HG02870 (cell line): ENCODE measurements around the gene C22orf23.

ENCODE experiments used
- ATAC-seq: cut with Tn5 transposase; IDR thresholded peaks from one replicate; pipeline ENCODE4 v1.9.1; 2021; ENCODE audit warnings: mild to moderate bottlenecking, moderate library complexity; ENCODE audit not compliant: unreplicated experiment

The C22orf23 gene

DNA sequence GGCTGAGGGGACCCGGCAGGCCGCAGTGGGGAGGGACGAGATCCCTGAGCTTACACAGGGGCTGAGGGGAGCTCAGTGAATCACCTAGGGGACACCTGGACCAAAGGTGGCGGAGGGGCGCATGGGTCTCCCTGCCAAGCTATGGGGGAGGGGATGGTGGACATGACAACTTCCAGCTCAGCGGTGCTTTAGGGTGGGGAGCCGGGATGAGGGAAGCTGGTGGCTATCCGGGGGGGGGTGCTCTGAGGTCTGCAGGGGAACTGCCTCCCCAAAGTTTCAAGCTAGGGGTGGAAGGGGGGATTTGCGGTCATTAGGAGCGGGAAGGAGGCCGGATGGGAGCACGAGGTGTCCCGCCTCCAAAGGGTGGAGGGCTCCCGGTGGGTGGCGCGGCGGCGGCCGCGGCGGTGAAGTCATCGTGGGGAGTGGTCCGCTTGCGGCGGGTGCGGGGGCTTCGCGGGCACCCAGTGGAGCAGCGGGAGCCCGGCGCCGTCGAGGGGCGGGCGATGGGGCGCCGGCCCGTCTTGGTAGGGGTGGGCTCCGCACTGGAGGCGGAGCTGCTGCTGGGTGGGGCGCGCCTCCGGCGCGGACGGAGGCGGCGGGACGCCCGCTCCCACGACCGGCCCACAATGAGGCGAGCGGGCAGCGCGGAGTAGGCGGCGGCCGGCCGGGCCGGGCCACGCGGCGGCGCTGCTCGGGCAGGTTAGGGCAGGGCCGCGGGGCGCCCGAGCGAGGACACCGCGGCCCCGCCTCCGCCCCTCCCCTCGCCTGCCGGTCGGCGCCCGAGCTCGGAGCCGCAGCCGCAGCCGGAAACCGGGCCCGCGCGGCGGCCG, 47.7 kb downstream of the C22orf23 start, which contains the start of gene MICALL1:
MICALL1 (plus strand) TSS at position 764 of the 830 bp plus-strand sequence. CDS start 126 bp downstream, outside the sequence.
- ATAC-seq, result no peak

DNA sequence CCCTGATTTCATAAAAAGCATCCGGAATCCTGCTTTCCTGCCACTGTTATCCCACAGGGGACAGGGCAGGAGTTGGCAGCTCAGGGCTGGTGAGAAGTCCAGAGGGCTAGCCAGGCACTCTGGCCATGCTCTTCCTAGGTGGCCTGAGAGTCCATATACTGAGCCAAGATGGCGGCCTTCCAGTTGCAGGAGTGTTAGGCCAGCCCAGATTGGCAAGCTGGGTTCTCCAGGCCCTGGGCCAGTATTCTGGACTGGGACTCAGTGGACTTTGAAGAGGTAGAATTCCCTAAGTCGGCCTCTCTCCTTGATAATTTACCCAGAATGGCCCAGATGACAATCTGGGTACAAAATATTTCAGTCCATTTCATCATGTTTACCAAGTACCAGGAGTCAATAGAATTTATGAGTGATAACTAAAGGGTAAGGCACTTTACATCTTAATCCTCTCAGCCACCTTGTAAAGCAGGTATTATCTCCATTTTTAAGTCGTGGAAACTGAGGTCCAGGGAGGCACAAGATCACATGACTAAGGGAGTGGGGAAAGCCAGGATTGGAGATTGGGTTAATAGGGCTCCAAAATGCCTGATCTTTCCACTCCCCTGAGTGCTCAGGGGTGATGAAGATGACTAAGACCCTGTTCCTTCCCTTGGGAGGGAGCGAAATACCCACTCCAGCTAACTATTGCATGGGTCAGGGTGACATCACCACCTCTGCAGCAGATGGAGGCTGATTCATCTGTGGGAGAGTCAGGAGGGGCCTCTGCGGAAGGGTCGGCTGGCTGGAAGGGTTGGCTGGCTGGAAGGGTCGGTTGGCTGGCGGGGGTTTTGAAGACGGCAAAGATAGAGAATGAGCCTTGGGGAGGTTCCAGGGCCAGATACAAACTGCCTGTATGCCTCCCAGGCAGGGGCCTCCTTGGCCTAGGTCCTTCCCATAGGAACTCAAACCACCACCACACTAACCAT, 48.5 kb downstream of the C22orf23 start:
- ATAC-seq, result no peak

DNA sequence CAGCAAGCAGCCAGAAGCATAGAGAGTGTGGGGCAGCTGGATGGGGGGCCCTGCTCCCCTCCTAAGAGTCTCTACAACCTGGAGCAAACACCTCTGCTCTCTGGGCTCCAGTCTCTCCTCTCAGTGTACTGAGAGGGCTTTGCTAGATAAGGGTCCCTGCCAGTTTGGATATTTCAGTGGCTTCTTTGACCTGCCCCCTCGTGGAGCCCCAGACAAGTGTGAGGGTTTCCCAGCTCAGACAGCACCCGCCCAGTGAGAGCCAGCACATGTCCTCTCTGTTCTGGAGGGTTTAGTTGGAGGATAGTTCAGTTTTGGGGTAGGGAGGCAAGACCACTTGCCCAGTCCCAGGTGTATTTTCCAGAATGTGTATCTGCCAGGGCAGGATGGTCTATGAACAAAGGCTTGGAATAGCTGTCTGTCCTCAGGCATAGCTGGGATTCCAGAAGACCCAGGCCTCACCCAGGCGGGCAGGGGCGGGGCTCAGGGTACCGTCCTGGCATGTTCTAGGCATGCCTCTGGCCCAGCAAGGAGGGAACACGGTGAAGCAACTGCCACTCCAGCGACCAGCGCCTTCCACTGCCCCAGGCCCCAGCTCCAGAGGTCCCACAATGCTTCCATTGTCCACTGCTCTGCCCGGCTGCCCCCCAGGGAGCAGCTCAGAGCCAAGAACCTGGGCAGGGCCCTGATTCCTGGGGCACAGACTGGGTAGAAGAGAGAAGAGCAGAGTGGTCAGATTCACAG, 54.8 kb downstream of the C22orf23 start:
- ATAC-seq, result no peak

DNA sequence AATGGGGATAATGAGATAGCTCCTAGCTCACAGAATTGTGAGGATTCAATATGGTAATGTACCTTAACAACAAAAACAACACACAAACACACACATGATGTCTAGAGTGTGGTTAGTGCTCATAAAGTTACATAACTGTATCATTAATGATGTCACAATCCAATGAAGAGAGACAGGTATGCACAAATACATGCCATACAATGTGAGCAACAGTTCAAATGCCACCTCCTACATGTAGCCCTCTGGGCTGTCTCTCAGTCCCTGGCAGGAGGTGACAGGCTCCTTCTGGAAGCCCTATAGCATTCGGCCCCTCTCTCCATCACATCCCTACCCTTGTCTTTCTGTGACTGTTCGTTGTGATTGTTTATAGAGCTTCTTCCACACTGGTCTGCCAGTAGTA, 55.6 kb downstream of the C22orf23 start:
- ATAC-seq, result no peak

DNA sequence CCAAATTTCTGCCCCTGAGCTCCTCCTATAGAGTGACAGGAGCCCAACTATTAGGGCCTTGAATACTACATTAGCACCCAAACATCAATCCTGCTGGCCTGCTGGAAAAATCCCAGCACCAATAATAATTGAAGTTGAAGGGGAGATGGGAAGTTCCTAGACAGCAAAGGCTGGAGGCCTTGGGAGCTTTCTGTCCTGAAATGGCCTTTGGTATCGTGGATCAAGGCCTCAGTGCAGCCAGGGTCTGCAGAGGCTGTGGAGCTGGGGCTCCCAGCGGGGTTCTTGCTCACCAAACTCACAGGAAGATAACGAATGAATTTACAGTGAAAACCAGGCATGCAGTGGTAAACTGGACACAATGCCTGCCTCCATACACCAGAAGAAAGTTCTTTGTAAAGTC, 56.5 kb downstream of the C22orf23 start:
- ATAC-seq, result no peak

DNA sequence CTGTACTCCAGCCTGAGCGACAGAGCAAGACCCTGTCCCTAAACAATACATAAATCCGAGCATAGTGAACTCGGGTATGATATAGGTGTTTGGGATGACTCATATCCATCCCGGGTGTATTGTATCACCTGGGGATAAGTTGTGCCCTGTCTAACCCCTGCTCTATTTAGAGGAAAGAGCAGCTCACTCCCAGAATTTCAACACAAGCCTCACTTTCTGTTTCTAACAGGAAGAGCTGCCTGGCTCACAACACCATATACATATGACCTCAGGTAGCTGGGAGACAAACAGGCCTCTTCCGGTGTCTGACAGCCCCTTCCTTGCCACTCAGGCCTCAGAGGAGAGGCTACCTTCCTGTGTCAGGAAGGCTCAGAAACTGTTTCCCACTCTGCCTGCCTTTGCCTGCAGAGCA, 57.2 kb downstream of the C22orf23 start:
- no peak for ATAC-seq

DNA sequence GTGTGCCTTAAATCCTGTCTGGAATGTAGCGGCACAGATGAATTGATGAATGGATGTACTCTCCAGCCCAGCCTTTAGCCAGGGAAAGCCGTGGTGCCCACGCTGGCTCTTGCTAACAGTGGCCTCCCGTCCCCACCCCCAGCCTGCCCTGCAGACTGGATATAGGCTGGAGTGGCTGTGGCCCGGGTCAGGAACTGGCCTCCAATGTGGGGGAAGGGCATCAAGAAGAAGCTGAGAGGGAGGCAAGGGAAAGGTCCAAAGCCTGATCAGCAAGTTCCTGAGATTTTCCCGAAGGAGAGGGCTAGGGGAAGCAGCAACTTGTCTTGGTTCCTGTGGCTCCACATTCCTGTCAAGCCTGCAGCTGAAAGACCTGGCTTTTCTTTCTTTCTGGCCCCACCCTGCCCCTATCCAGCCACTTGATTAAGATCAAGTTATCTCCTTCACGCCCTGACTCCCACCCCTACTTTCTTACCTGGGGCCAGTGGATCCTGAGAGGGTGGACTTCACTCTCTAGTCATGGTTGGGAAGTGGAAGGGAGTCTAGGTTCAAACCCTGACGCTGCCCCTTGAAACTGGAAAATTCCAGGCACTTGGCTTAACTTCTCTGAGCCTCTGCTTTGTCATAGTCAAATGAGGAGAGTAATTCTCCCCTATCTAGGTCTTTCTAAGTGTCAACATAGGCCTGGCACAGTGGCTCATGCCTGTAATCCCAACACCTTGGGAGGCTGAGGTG, 58.3 kb downstream of the C22orf23 start:
- ATAC-seq, result no peak

DNA sequence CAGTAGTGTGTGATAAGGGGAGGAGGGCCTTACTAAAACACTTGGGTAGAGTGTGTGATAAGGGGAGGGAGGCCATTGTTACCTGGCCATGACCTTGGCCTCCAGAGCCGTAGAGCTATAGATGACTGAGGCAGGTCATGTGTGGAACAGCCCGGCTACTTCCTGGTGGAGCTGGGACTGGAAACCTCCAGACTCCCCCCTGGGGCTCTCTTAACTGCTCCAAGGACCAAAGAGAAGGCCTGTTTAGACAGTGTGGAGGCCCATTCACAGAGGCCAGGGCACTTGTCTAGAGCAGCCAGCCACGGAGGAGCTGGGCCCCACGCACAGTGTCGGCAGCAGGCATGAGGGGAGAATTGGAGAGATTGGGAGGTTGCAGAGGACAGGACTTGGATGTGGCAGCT, 59.8 kb downstream of the C22orf23 start:
- ATAC-seq, result no peak
